Kidney epithelial cell (primary cell): ENCODE measurements around the gene SLC4A5. TPM values are rescaled to one million over a fixed set of nuclear protein-coding genes. Genes with fewer than 3 reads are reported as not detected.
"Not testable (repeated sequence)": the region's sequence is repeated elsewhere in the genome, so short reads cannot be mapped to it uniquely, and the experiment has no call there.

Experiments used
- DNase-seq: peaks from one replicate; pipeline ENCODE4 v3.0.0-alpha.2; 2010; ENCODE audit warnings: low read depth
- H3K27me3 ChIP-seq: 2 replicates; pipeline ENCODE4 v1.6.0; 2011; ENCODE audit warnings: low read length; ENCODE audit not compliant: control insufficient read depth, insufficient read depth
- H3K36me3 ChIP-seq: 2 replicates; pipeline ENCODE4 v1.5.1; 2011; ENCODE audit warnings: low read length; ENCODE audit not compliant: control insufficient read depth, insufficient read depth
- H3K4me3 ChIP-seq: 2 replicates; pipeline ENCODE4 v1.5.1; 2011; ENCODE audit warnings: low read depth, mild to moderate bottlenecking, control low read depth, low read length
- CTCF ChIP-seq: IDR thresholded peaks from 2 replicates; pipeline ENCODE4 v1.5.1; 2011; ENCODE audit warnings: mild to moderate bottlenecking, moderate library complexity, low read length, control low read depth, inconsistent platforms; ENCODE audit not compliant: insufficient read depth, poor library complexity, severe bottlenecking
- total RNA-seq: library from RNA; depleted of rRNA; stranded (reverse); fragments of >200 nt; gene quantifications from 2 replicates; pipeline ENCODE4 v1.2.3, GENCODE V29; 2015

SLC4A5 gene
- total RNA-seq, 1 donor from 2014 or later, result 1.8 TPM

- Histone ChIP-seq H3K27me3 (peaks cover 2% of the 10 kb centered on the region), H3K36me3 (no peaks in the 10 kb centered on the region), H3K4me3 (no peak overlapping the region)
- no peak for TF ChIP-seq CTCF
- DNase-seq, result no peak
Observed at GRCh38 chr2:74235041-74235440, 108.2 kb downstream of the SLC4A5 start.

- no peak for TF ChIP-seq CTCF
- DNase-seq, result no peak
- Histone ChIP-seq H3K36me3 (no peaks in the 10 kb centered on the region), H3K4me3 (no peak overlapping the region), H3K27me3 (peaks cover 2% of the 10 kb centered on the region)
Observed at GRCh38 chr2:74233648-74234047, 109.6 kb downstream of the SLC4A5 start.

GRCh38 chr2:74232426-74232825, 110.8 kb downstream of the SLC4A5 start:
- H3K36me3 ChIP-seq, result no peaks in the 10 kb centered on the region
- peaks cover 2% of the 10 kb centered on the region for H3K27me3 ChIP-seq
- DNase-seq, result no peak
- TF ChIP-seq CTCF, result no peak
- no peak overlapping the region for H3K4me3 ChIP-seq

GRCh38 chr2:74229865-74230264, 113.4 kb downstream of the SLC4A5 start:
- not testable (repeated sequence) for H3K27me3 ChIP-seq, H3K36me3 ChIP-seq, H3K4me3 ChIP-seq, DNase-seq

- Histone ChIP-seq H3K36me3 (no peaks in the 10 kb centered on the region), H3K4me3 (no peak overlapping the region), H3K27me3 (peaks cover 2% of the 10 kb centered on the region)
- TF ChIP-seq CTCF, result no peak
- no peak for DNase-seq
Observed at GRCh38 chr2:74228772-74229171, 114.4 kb downstream of the SLC4A5 start.

GRCh38 chr2:74227646-74228045, 115.6 kb downstream of the SLC4A5 start:
- Histone ChIP-seq H3K4me3 (no peak overlapping the region), H3K27me3 (peaks cover 2% of the 10 kb centered on the region), H3K36me3 (no peaks in the 10 kb centered on the region)
- DNase-seq, result no peak
- no peak for TF ChIP-seq CTCF
